Spinal cord (tissue), 10 donors: ENCODE data around the gene TUSC2. TPM values are rescaled to one million over a fixed set of nuclear protein-coding genes. Genes with fewer than 3 reads are reported as not detected.
A peak's percentile ranks its signal among the peaks of the same experiment; 100 is the strongest.
"Not testable (repeated sequence)": the region's sequence is repeated elsewhere in the genome, so short reads cannot be mapped to it uniquely, and the experiment has no call there.

ENCODE experiments used
- DNase-seq, 6 donors: peaks; one replicate each; pipeline versions ENCODE4 v3.0.0 to v3.0.0-alpha.2; 2013 to 2015; ENCODE audit warnings: low spot score in 6 of 6, low read depth in 4 of 6
- H3K27ac ChIP-seq: one replicate; pipeline ENCODE4 v1.5.1; 2013; ENCODE audit warnings: low read depth, low read length, control low read depth
- H3K27me3 ChIP-seq: one replicate; pipeline ENCODE4 v1.6.1; 2013; ENCODE audit warnings: low read length; ENCODE audit not compliant: control insufficient read depth, insufficient read depth
- H3K36me3 ChIP-seq: one replicate; pipeline ENCODE4 v1.6.1; 2013; ENCODE audit warnings: low read length; ENCODE audit not compliant: control insufficient read depth, insufficient read depth
- H3K4me1 ChIP-seq: one replicate; pipeline ENCODE4 v1.6.1; 2013; ENCODE audit warnings: low read length; ENCODE audit not compliant: control insufficient read depth, insufficient read depth
- H3K4me3 ChIP-seq: one replicate; pipeline ENCODE4 v1.5.1; 2013; ENCODE audit warnings: low read depth, low read length, control low read depth
- H3K9me3 ChIP-seq: one replicate; pipeline ENCODE4 v1.6.1; 2013; ENCODE audit warnings: low read length; ENCODE audit not compliant: control insufficient read depth, insufficient read depth
- WGBS: methylation state at CpG from one replicate; pipeline ENCODE4 v1.1.5; 2013; ENCODE audit warnings: missing lambda C conversion rate; ENCODE audit not compliant: insufficient coverage; 5-methylcytosine and 5-hydroxymethylcytosine counted together
- polyA plus RNA-seq, 2 donors: library from polyadenylated mRNA; unstranded; fragments of 120-200 nt; gene quantifications; one replicate each; pipeline ENCODE4 v1.2.1, GENCODE V29; 2013; ENCODE audit not compliant: insufficient read length in 2 of 2
- total RNA-seq, 2 donors: library from RNA; depleted of rRNA in 1 of 2; stranded (reverse); fragments of 120-200 nt in 1 of 2; fragments of >200 nt in 1 of 2; gene quantifications; one replicate each; pipeline versions ENCODE4 v1.2.3 to v1.2.4, GENCODE V29; 2013 to 2014
- donor health status: healthy.

TUSC2 gene
- total and polyA plus RNA-seq, 4 donors: 17.0 to 50.7 (median 37.2) TPM

- H3K36me3 ChIP-seq: peaks cover 29% of the 10 kb centered on the region
- not testable (repeated sequence) for H3K27me3 ChIP-seq, H3K4me1 ChIP-seq, H3K27ac ChIP-seq, DNase-seq, H3K4me3 ChIP-seq, H3K9me3 ChIP-seq
- WGBS: no CpG with 5 or more reads among the region's 32 CpGs
Observed at GRCh38 chr3:50312041-50312440, 16.0 kb downstream of the TUSC2 start.

DNA sequence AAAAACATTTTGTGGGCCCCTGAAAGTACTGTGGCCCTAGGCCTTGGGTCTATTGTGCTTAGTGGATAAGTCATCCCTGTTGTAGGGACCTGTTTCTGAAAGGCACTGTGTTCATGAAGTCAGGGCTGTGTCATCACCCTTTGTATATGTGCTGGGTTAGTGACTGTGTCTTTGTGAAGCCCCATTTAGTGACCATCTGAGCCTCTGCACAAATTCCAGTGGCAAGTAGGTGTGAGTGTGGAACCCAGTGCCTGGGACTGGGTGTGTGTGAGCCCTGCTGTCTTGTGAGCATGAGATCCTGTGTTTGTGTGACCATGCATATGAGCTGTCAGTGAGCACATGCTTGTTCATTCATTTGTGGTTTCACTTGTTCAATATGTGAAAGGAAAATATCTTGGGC lies 23.4 kb downstream of the TUSC2 start:
- no peak for DNase-seq

GRCh38 chr3:50303013-50303815 lies 24.8 kb downstream of the TUSC2 start, which contains the start of gene HYAL1:
TSS of gene HYAL1 (minus strand) at chr3:50303574. CDS start at chr3:50302956, 618 bp downstream.
- H3K27ac ChIP-seq: no peak within 1 kb of the TSS

More for the DNA sequence above, 23.4 kb downstream of the TUSC2 start:
- no peak overlapping the region for H3K4me3 ChIP-seq
- no peak overlapping the region for H3K27ac ChIP-seq
- peaks cover 16% of the 10 kb centered on the region for H3K36me3 ChIP-seq
- H3K27me3 ChIP-seq: no peaks in the 10 kb centered on the region
- peaks cover 37% of the 10 kb centered on the region for H3K4me1 ChIP-seq
- H3K9me3 ChIP-seq: no peaks in the 10 kb centered on the region

DNA sequence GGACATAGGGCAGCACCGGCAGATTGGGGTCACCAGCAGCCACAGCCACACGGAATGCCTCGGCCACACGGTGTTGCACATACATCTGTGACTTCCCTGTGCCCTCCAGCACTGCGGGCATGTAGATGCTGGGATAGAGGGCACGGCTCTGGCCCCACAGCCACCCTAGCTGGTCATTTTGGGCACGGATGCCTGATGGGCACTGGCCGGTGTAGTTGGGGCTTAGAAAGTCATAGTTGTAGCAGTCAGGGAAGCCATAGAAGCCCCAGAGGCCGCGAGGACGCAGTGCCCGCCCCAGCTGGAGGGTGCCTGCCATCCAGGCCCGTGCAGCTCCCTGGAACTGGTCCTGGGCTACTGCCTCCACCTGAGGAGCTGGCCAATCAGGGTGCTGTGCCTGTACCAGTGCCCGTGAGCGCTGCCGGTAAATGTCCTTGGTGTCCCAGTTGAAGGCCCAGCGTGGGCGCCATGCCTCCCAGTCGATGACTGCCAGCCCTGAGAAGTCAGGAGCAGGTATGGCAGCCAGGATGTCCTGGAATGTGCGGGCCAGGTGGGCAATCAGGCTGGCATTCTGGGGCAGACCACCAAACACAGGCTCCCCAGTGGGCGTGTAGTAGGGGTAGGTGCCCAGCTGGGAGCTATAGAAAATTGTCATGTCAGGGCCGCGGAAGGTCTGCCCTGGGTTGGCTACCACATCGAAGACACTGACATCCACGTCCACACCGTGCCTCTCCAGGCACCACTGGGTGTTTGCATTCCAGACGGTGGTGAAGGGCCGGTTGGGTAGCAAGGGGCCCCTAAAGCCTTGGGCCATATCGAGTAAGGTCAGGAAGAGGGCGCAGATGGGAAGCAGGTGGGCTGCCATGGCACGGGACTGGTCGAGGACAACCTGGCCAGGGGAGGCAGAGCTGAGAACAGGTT lies 25.7 kb downstream of the TUSC2 start:
- no peak overlapping the region for H3K27ac ChIP-seq
- 88% methylated on average over 32 of the region's 32 CpGs for WGBS
- H3K36me3 ChIP-seq: peaks cover 19% of the 10 kb centered on the region
- H3K27me3 ChIP-seq: no peaks in the 10 kb centered on the region
- no peak overlapping the region for H3K4me3 ChIP-seq
- peaks cover 57% of the 10 kb centered on the region for H3K4me1 ChIP-seq
- no peak for DNase-seq
- H3K9me3 ChIP-seq: no peaks in the 10 kb centered on the region

More at GRCh38 chr3:50303013-50303815, 24.8 kb downstream of the TUSC2 start, which contains the start of gene HYAL1:
- H3K4me3 ChIP-seq: no peak within 1 kb of the TSS
- no peak for DNase-seq
- no peaks in the 10 kb centered on the region for H3K27me3 ChIP-seq
- H3K9me3 ChIP-seq: no peaks in the 10 kb centered on the region
- 61% methylated on average over 14 of the region's 14 CpGs for WGBS
- H3K4me1 ChIP-seq: peaks cover 48% of the 10 kb centered on the region
- H3K36me3 ChIP-seq: peaks cover 16% of the 10 kb centered on the region

DNA sequence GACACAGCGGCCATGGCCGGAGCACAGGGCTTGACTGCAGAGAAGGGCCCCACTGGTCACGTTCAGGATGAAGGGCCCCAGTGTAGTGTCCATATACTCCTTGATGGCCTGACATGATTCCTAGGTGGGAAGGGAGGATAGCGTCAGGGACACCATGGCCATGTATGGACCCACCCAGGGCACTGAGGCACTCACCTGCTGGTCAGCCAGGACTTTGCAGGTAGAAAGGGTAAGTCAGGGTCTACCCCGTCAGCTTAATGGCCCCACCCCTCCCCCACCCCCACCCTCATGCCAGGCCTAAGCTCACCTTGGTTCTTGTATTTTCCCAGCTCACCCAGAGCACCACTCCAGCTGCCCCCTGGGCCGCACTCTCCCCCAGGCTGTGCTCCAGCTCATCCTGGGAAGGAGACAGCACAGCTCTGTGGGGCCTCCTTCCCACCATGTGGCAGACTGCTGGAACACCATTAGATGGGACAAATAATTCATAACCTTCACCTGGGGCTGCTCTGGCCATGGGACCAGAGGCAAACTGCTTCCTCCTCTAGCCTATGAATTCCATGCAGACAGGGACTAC lies 27.3 kb downstream of the TUSC2 start:
- H3K36me3 ChIP-seq: peaks cover 30% of the 10 kb centered on the region
- H3K4me1 ChIP-seq: peaks cover 59% of the 10 kb centered on the region
- no peaks in the 10 kb centered on the region for H3K9me3 ChIP-seq
- H3K27ac ChIP-seq: peak overlapping the region; percentile 97
- DNase-seq: no peak
- no peak overlapping the region for H3K4me3 ChIP-seq
- no peaks in the 10 kb centered on the region for H3K27me3 ChIP-seq
- 73% methylated on average over 6 of the region's 6 CpGs for WGBS

DNA sequence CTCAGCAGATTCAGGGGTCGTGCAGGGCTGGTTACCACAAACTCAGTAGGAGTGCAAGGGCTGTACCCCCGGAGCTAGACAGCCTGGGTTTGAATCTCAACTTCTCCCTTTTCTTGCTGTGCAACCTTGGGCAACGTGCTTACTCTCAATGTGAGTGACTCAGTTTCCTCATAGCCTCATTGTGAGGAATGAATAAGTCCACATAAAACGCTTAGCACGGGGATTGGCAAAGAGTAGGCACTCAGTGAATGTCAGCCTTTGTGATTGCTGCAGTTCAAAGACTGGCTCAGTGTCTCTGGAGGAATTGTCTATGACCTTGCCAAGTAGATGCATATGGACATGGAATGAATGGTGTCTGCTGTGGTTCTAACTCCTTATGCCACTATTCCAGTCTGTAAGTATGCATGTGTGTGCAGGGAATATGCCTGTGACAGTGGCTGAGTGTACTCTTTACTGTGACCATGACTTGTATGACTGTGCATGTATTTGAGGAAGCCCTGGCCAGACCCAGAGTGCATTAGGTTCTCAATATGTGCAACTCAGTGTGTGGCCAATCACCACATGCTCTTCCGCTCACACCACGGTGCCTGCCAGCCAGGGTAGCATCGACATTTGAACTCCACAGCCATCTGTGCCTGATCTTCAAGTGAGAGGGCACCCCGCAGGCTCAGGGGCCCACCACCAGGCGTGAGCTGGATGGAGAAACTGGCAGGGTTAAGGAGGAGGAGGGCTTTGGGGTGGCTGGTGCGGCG lies 27.9 kb downstream of the TUSC2 start:
- Histone ChIP-seq H3K36me3 (peaks cover 37% of the 10 kb centered on the region), H3K27me3 (no peaks in the 10 kb centered on the region), H3K27ac (peak overlapping the region; percentile 97), H3K9me3 (no peaks in the 10 kb centered on the region), H3K4me3 (peak overlapping the region; percentile 83), H3K4me1 (peaks cover 59% of the 10 kb centered on the region)
- peak in 5 of 6 donors; percentile 27 to 85 (median 43) for DNase-seq
- 29% methylated on average over 11 of the region's 12 CpGs for WGBS

DNA sequence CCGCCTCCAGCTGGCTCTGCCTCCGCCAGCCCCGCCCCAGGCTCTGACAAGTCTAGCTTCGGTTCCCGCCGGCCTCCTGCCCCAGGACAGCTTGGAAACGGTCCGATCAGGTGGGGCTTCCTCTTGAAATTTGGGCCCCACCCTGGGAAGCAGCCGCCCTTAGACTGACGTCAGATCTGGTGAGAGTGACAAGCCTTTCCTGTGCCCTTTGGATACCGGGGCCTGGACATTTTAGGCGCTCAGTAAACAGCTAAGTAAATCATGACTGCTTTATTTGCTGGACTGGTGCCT lies 28.4 kb downstream of the TUSC2 start:
- Histone ChIP-seq H3K27ac (peak overlapping the region; percentile 97), H3K27me3 (no peaks in the 10 kb centered on the region), H3K36me3 (peaks cover 42% of the 10 kb centered on the region), H3K4me1 (peaks cover 59% of the 10 kb centered on the region), H3K4me3 (peak overlapping the region; percentile 83), H3K9me3 (no peaks in the 10 kb centered on the region)
- DNase-seq: no peak
- 0% methylated on average over 12 of the region's 12 CpGs for WGBS

GRCh38 chr3:50298836-50299637 lies 29.0 kb downstream of the TUSC2 start, which contains the start of the genes HYAL3 and NAA80:
TSS of gene HYAL3 (minus strand) at chr3:50299405. CDS start at chr3:50295602, 3,803 bp downstream.
TSS of gene NAA80 (minus strand) at chr3:50299405. CDS start at chr3:50297463, 1,942 bp downstream.
- WGBS: under 1% methylated on average over 60 of the region's 61 CpGs
- Histone ChIP-seq H3K36me3 (peaks cover 42% of the 10 kb centered on the region), H3K4me1 (peaks cover 59% of the 10 kb centered on the region), H3K27ac (peak within 1 kb of the TSS; percentile 97), H3K4me3 (peak within 1 kb of the TSS; percentile 83), H3K27me3 (no peaks in the 10 kb centered on the region), H3K9me3 (no peaks in the 10 kb centered on the region)
- DNase-seq: peak; percentile 96 to 100 (median 100)
